CD4-positive, alpha-beta T cell treated with Interleukin-10 for 1 hour (primary cell): ENCODE results near the gene VWA1.
A peak's percentile ranks its signal among the peaks of the same experiment; 100 is the strongest.
"Not testable (repeated sequence)": the region's sequence is repeated elsewhere in the genome, so short reads cannot be mapped to it uniquely, and the experiment has no call there.

Experiments
- DNase-seq: peaks from one replicate; pipeline ENCODE4 v3.0.0-alpha.2; 2020

The VWA1 gene

GRCh38 chr1:1435106-1435903 lies at the start of gene VWA1:
VWA1 (plus strand) TSS chr1:1435690; CDS start chr1:1435749, 59 bp downstream.
- peak; percentile 67 for DNase-seq

GRCh38 chr1:1385931-1386330 lies 49.6 kb upstream of the VWA1 start:
- no peak for DNase-seq

- DNase-seq: no peak
These were observed 48.1 kb upstream of the VWA1 start for GRCh38 chr1:1387098-1388077.

GRCh38 chr1:1388078-1388472 lies 47.4 kb upstream of the VWA1 start:
- no peak for DNase-seq

- no peak for DNase-seq
These were observed 44.8 kb upstream of the VWA1 start for GRCh38 chr1:1390675-1391074.

GRCh38 chr1:1391225-1391624 lies 44.3 kb upstream of the VWA1 start:
- DNase-seq: no peak

- DNase-seq: no peak
These were observed 42.5 kb upstream of the VWA1 start for GRCh38 chr1:1393014-1393413.

GRCh38 chr1:1393428-1393827 lies 42.1 kb upstream of the VWA1 start:
- DNase-seq: no peak

GRCh38 chr1:1394116-1394515 lies 41.4 kb upstream of the VWA1 start:
- DNase-seq: no peak

- no peak for DNase-seq
These were observed 40.3 kb upstream of the VWA1 start for GRCh38 chr1:1395166-1395565.

GRCh38 chr1:1397839-1398523 lies 37.5 kb upstream of the VWA1 start:
- no peak for DNase-seq

- DNase-seq: no peak
These were observed 36.8 kb upstream of the VWA1 start for GRCh38 chr1:1398677-1399186.

- DNase-seq: peak; percentile 99
These were observed 36.2 kb upstream of the VWA1 start, which contains the start of gene CCNL2 for GRCh38 chr1:1399187-1399871. CCNL2 (minus strand) TSS chr1:1399335; CDS start chr1:1399306, 29 bp downstream.

GRCh38 chr1:1399872-1400575 lies 35.5 kb upstream of the VWA1 start:
- peak; percentile 4 for DNase-seq

- DNase-seq: no peak
These were observed 34.7 kb upstream of the VWA1 start for GRCh38 chr1:1400576-1401456.

GRCh38 chr1:1401457-1402010 lies 34.0 kb upstream of the VWA1 start:
- no peak for DNase-seq

- peak; percentile 41 for DNase-seq
These were observed 33.2 kb upstream of the VWA1 start for GRCh38 chr1:1402072-1402900.

GRCh38 chr1:1402901-1403392 lies 32.5 kb upstream of the VWA1 start:
- not testable (repeated sequence) for DNase-seq

GRCh38 chr1:1403653-1404052 lies 31.8 kb upstream of the VWA1 start:
- DNase-seq: no peak
